Stimulated activated CD8-positive, alpha-beta memory T cell treated with anti-CD3 and anti-CD28 coated beads, Interleukin-15, amount 100 ng/mL, for 24 hours (primary cell): ENCODE results near the gene MAP7.

Experiments used
- DNase-seq: peaks from one replicate; pipeline ENCODE4 v3.0.0-alpha.2; 2020; ENCODE audit warnings: low read depth

MAP7 gene

DNA sequence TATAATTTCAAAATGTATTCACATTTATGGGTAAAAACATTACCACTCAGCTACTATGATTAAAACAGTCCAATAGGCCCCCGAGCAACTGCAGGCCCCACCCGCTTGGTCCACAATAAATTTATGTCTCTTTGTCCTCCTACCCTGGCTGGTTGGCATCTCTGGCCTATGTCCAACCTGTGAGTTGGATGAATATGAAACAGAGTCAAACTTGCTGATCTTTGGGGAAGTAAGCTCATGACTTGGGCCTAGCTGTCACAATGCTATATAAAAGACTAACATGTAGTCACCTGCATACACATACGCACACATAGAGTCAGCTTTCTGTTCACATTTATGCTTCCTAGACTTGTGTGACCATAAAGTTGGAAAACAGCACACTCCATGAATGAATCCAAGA lies 20.5 kb downstream of the MAP7 start:
- no peak for DNase-seq

DNA sequence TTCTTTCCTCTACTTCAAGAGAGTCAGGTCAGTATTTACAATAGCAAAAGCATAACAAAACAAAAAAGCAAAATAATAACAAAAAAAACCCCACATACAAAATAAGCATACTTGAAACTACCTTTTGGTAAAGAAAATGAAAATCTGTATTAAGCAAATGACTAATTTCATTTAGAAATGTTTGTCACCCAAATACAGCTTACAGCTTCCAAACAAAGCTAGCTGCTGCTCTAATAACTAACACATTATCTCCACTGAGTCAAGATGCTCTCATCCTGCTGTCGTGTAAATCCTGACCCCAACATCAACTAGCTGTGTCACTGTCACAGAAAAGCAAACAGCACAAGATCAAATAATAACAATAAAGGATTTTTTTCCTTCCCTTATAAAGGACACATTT lies 21.7 kb downstream of the MAP7 start:
- DNase-seq, result no peak

GRCh38 chr6:136527831-136528230 lies 22.4 kb downstream of the MAP7 start:
- no peak for DNase-seq

- DNase-seq, result no peak
Observed at GRCh38 chr6:136526937-136527336, 23.3 kb downstream of the MAP7 start.

DNA sequence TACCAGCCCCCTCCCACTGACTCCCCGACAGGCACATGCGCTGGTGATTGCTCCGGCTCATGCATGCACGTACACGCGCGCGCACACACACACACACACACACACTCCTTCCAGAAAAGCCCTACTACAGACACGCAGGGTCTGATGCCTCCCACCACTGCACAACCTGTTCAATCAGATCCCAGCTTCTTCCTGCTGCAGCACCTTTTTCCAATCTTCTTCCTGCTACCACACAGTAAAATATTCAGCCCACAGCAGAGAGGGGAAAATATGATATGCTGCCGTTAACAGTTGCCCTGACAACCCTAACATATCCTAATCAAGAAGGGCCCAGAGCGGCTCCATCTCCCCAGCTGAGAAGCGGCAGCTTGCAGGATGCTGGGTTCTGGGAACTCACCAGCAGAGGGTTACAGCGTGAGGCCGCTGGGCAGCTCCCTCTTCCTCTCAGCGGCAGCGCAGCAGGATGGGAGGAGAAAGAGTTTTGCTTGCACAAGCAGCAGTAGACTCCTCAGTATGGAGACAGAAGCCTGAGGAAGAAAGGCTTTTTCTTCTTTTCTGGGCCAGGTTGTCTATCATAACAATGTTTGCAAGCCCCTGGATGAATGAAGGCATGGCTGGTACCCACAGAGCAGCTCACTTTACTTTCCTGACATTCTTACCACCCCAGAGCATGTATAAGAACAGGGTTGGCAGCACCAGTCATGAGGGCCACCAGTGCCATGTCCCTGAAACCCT lies 23.9 kb downstream of the MAP7 start:
- no peak for DNase-seq

DNA sequence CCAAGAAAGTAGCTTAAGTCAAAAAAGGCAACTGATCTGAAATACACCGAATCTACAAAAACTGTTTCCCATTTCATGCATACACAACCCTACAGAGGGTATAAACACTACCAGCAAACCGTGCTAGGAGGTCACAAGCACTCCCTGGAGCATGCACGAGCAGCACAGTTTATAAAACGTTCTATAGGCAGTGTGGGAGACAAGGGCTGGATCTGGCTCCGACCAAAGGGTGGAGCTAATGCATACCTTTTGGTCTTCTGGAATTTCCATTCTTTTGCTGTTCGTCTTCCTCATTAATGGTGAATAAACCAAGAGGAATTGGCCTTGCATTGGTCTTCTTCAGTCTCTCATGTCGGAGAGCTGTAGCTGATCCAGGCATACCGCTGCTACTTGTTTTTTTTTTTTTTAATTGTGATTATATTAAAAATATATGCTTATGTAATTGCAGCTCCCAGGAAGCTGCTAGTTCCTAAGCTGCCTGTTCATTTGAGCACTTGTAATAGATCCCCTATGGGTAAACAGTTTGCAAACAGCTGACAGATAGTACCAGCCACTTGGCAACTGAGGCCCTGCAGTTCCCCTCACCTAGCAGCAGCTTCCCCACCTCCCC lies 24.5 kb downstream of the MAP7 start:
- no peak for DNase-seq

GRCh38 chr6:136524936-136525413 lies 25.2 kb downstream of the MAP7 start:
- DNase-seq, result no peak

- DNase-seq, result no peak
Observed at GRCh38 chr6:136524339-136524935, 25.8 kb downstream of the MAP7 start.

DNA sequence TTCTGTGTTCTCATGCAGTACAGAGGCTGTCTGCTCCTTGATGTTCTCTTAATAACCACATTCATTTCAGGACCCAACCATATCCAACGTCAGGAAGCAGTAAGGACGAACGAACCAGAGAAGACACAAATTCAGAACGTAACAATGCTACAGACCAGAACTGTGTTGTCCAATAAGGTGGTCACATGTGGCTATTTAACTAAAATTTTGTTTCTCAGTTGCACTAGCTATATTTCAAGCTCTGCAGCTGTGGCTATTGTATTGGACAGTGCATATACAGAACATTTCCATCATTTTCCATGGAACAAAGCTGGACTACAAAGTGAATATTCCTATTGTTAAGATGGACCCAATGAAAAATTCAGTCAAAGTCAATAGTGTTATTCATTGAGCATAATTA lies 27.0 kb downstream of the MAP7 start:
- no peak for DNase-seq

DNA sequence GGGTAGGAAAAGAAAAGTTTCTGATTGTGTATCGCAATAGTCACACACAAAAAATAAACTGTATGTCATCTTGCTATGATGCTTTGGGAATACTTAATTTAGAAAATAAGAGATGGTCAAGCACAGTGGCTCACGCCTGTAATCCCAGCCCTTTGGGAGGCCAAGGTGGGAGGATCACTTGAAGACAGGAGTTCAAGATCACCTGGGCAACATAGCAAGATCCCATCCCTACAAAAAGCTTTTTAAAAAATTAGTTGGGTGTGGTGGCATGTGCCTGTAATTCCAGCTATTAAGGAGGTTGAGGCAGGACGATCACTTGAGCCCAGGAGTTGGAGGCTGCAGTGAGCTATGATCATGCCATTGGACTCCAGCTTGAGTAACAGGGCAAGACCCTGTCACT lies 27.6 kb downstream of the MAP7 start:
- no peak for DNase-seq

GRCh38 chr6:136521911-136522310 lies 28.3 kb downstream of the MAP7 start:
- DNase-seq, result no peak

- DNase-seq, result no peak
Observed at GRCh38 chr6:136521427-136521826, 28.8 kb downstream of the MAP7 start.

DNA sequence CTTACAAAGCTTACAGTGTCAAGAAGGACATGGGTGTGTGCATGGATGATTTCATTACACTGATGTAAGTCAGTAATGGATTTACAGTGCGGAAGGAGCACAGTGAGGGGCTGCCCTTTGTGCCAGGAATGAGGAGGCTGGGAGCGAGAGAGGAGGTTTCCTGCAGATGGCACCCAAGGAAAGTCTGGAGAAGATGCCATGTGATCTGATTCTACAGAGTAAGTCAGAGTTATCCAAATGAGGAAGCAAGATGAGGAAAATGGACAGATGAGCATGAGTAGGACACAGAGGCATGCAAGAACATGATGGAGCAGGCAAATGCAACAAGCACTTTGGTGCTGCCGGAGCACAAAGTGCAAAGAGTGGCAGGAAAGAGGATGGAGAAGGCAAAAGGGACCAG lies 29.7 kb downstream of the MAP7 start:
- no peak for DNase-seq

GRCh38 chr6:136517582-136517981 lies 32.6 kb downstream of the MAP7 start:
- no peak for DNase-seq

GRCh38 chr6:136517002-136517401 lies 33.2 kb downstream of the MAP7 start:
- DNase-seq, result no peak

- no peak for DNase-seq
Observed at GRCh38 chr6:136514591-136514990, 35.6 kb downstream of the MAP7 start.

- DNase-seq, result no peak
Observed at GRCh38 chr6:136511926-136512325, 38.3 kb downstream of the MAP7 start.

- no peak for DNase-seq
Observed at GRCh38 chr6:136511397-136511796, 38.8 kb downstream of the MAP7 start.

DNA sequence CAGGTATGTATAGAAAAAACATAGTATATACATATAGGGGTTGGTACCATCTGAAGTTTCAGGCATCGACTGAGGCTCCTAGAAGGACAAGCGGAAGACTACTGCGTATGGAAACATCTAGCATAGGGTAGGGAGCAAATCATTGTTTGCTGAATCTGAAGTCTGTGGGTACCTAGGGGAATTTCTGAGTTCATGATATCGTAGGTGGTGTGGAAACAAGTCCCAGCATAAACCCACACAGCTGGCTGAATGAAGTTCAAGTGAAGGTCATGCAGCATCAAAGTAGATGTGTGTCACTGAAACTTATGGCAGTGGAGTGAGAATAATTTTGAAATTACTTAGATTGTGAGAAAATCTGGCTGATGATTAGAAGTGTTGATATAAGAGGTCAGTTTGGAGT lies 39.4 kb downstream of the MAP7 start:
- DNase-seq, result no peak

- DNase-seq, result no peak
Observed at GRCh38 chr6:136510299-136510698, 39.9 kb downstream of the MAP7 start.

- no peak for DNase-seq
Observed at GRCh38 chr6:136508725-136509392, 41.4 kb downstream of the MAP7 start.

DNA sequence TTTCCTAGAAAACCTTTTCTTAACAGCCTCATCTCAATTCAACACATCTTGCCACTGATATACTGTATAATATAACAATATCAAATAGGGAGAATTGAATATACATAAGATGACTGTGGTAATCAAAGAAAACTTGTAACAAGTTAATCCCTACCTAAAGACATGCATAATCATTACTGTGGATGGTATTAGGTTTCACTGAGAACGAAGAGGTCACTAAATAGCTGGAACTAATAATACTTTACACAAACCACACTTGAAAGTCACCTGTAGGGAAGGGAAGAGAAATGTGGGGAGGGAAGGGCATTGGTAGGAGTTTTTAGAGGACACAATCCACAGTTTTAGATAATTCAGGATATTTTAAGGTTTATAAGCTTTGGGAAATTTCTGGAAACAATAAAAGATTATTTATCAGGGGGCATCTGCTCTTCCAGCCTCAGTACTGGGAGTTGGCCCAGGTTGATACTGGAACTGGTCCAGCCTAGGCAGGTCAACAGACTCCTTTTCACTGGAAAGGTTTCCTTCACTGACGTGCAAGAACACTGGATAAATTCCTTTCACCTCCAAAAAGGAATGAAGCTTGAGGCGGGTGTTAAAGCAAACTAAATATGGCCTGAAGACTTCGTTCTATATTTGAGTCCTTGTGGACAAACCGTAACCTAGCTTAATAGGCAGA lies 44.0 kb downstream of the MAP7 start:
- DNase-seq, result no peak
